ELF-1 (cell line): Measurements from ENCODE around the gene EPHA6.
"Not testable (repeated sequence)": the region's sequence is repeated elsewhere in the genome, so short reads cannot be mapped to it uniquely, and the experiment has no call there.

Source experiments
- DNase-seq: peaks from one replicate; pipeline ENCODE4 v3.0.0-alpha.2; 2016; ENCODE audit warnings: low read depth, low spot score

The EPHA6 gene

GRCh38 chr3:97010881-97011657 is 196.7 kb downstream of the EPHA6 start:
- no peak for DNase-seq

DNA sequence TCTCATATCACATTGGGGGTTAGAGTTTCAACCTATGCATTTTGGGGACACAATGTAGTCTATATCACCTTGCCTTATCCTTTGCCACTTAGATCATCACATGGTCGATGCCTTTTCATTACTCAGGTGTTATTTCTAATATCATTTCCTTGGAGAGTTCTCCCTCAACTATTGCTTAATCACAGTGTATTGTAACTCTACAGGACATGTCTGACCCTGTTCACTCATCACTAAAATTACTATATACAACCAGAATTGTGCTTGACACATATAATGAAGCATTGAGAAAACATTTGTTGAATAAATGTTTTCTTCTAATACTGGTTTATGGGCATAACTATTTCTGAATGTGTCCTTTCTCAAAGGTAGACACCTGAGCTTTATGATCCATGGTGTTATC is 207.4 kb downstream of the EPHA6 start:
- no peak for DNase-seq

GRCh38 chr3:97025612-97026011 is 211.2 kb downstream of the EPHA6 start:
- not testable (repeated sequence) for DNase-seq

DNA sequence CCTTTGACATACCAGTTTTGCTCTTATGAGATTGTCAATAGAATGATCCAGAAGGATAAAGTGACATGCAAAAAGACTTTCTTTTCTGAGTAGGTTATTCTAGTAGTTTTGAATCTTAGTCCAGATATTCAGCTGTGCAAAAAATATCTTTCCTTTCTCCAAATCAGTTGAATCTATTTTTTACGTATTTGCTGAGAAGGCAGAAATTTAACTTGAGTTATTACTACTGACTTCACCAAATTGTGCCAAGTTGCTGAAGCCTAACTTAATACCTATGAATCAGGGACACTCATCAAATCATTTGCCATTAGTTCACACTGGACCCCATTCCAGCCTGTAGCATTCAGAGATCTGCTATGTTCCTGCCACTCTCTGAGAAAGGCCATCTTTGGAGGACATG is 215.6 kb downstream of the EPHA6 start:
- no peak for DNase-seq

- DNase-seq, result no peak
Observed at GRCh38 chr3:97037294-97037943, 223.0 kb downstream of the EPHA6 start.

DNA sequence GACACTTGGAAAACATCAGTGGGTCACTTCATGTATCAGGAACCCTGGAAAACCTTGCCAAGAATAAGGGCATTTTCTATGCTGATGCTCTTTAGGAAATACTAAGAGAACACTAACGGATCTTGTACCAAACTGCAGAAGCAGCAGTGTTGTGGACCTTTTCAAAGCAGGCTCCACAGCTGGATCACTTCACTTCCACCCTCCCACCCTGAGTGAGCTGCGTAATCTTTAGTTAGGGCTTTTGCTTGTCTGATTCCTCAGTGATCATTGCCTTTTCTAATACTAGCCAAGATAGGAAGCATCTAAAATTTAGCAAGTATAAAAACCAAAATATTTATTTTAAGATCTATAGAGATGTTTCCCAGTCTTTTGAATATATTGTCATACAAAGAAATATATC is 229.0 kb downstream of the EPHA6 start:
- DNase-seq, result no peak

DNA sequence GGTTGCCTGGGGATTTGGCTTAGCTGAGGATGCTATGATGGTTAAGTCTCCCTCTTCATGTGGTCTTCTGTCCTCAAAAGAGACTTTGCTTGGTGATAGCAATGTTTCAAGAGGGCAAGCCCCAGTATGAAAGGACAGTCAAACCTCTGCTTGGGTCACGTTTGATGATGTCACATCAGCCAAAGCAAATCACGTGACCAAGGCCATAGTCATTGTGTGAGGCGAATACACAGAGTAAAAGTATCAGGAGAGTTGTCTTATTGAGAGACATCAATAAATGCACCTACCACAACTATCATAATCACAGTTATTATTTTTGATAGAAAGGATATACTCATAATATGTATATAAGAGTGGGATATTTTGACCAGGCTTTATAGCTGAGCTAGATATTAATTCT is 243.0 kb downstream of the EPHA6 start:
- no peak for DNase-seq

GRCh38 chr3:97059168-97059567 is 244.8 kb downstream of the EPHA6 start:
- DNase-seq, result no peak

DNA sequence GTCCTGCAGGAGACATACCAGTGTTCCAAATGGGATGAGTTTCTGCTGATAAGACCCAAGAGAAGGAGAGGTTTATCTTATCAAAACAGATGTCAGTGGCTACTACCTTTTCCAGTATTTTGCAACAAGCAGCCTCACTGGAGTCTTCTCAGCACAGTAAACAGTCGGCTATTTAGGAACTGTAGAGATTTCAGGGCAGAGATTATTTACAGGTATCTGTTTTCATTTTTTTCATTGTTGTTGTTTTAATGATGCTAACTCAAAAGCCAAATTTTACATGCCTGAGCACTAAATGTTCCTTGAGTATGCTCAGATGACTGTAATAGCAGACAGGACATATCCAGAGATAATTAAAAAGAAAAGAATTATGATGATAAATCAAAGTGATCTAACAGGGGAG is 252.1 kb downstream of the EPHA6 start:
- no peak for DNase-seq

- no peak for DNase-seq
Observed at GRCh38 chr3:97070302-97070701, 255.9 kb downstream of the EPHA6 start.

DNA sequence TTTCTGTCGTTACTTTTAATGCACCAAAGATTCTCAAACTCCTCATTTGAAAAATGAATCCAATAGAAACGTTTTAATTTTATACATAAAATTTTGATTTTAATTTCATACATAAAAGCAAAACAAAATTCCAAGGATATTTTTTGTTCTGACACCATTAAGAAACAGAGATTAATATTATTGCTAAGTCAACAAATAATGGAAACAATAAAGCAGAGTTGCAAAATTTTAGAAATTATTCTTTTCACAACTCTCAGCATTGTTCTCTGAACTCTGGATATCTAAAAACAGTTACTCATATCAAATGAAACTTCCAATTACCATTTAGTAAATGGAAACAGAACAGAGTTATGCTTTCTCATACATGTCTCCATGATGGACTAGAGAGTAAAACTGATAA is 260.2 kb downstream of the EPHA6 start:
- no peak for DNase-seq

DNA sequence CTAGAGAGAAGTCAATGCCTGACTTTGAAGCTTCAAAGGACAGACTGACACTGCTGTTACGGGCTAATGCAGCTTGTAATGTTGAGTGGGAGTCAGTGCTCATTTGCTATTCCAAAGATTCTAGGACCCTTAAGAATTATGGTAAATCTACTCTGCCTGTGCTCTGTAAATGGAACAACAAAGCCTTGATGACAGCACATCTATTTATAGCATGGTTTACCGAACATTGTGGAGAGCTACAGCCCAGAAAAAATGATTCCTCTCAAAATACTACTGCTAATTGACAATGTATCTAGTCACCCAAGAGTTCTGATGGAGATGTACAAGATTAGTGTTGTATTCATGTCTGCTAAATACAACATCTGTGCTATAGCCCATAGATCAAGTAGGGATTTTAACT is 262.3 kb downstream of the EPHA6 start:
- no peak for DNase-seq

- DNase-seq, result no peak
Observed at GRCh38 chr3:97089621-97090020, 275.2 kb downstream of the EPHA6 start.

GRCh38 chr3:97102641-97103040 is 288.2 kb downstream of the EPHA6 start:
- DNase-seq, result no peak

GRCh38 chr3:97105989-97106651 is 291.7 kb downstream of the EPHA6 start:
- DNase-seq, result no peak

- DNase-seq, result no peak
Observed at GRCh38 chr3:97106652-97106989, 292.2 kb downstream of the EPHA6 start.

GRCh38 chr3:97108136-97108535 is 293.7 kb downstream of the EPHA6 start:
- DNase-seq, result no peak

- DNase-seq, result no peak
Observed at GRCh38 chr3:97111244-97111643, 296.9 kb downstream of the EPHA6 start.

GRCh38 chr3:97121386-97121785 is 307.0 kb downstream of the EPHA6 start:
- DNase-seq, result no peak

- DNase-seq, result peak; percentile 6
Observed at GRCh38 chr3:97125902-97126499, 311.6 kb downstream of the EPHA6 start.

DNA sequence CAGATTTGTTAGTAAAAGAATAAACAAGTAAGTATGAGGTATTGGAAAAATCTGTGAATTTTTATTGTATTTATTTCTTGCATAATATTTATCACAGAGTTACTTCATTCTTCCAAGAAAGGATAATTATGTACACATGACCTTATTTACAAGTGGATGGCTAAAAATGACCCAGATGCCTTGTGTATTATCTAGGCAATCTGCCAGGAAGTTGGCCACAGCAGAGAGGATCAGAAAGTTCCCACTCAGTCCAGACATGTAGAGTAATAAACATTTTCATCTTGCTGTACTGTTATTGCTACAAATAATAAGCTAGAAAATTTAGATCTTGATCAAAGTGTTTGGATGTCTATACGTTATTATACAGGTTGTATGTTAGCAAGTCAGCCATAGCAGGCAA is 317.1 kb downstream of the EPHA6 start:
- DNase-seq, result no peak

- peak; percentile 63 for DNase-seq
Observed at GRCh38 chr3:97138914-97139541, 324.6 kb downstream of the EPHA6 start.
